NCI-H1048 (cell line): Measurements from ENCODE around the gene PPP1R16B.
"Not testable (repeated sequence)": the region's sequence is repeated elsewhere in the genome, so short reads cannot be mapped to it uniquely, and the experiment has no call there.

Source experiments
- DNase-seq: peaks from one replicate; lab custom pipeline; 2025; lab: John Stamatoyannopoulos, UW

The PPP1R16B gene

DNA sequence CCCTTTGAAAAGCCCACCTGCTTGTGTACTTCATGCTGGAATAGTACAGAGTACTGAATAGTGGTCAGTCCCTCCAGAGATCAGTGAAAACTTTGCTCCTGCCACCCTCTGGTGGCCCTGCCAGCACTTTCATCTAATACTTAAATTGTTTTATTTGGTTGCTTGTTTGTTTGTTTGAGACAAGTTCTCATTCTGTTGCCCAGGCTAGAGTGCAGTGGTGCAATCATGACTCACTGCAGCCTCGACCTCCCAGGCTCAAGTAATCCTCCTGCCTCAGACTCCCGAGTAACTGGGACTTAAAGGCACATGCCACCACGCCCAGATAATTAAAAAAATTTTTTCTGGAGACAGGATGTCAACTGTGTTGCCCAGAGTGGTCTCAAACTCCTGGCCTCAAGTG is 129.8 kb downstream of the PPP1R16B start:
- DNase-seq: no peak

DNA sequence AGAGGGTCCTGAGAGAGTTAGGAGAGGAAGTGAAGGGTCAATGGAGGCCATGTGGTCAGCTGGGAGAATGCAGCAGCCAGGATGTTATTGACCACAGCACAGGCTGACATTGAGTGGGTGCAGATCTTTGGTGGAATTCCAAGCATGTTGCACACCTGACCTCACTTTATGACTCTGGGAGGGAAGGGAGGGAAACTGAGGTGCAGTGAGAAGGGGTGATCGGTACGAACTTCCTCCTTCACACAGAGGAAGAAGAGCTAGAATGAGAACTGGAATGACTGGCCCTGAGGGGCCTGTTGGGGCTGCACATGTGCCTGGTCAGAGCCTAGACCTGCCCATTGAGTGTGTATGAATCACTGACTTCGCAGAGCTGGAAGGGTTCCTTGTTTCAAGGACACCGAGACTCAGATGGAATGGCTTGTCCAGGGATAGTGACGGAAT is 130.5 kb downstream of the PPP1R16B start:
- no peak for DNase-seq

DNA sequence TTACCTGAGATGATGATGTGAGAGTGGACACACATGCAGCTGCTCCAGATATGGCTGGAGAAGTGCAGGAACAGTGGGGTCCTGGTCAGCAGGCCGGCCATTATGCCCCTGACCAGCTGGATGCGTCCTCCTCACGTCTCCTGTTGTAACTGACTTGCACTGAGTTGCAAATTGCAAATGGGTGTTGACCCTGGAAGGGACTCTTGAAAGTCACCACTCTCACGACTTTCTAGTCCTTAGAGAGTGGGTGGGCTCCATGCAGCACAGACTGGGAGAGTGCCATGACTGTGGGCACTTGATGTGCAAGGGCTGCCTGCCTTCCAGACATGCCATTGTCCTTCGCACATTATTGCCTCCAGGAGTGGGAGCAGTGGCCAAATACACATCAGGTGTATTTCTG is 131.5 kb downstream of the PPP1R16B start:
- no peak for DNase-seq

DNA sequence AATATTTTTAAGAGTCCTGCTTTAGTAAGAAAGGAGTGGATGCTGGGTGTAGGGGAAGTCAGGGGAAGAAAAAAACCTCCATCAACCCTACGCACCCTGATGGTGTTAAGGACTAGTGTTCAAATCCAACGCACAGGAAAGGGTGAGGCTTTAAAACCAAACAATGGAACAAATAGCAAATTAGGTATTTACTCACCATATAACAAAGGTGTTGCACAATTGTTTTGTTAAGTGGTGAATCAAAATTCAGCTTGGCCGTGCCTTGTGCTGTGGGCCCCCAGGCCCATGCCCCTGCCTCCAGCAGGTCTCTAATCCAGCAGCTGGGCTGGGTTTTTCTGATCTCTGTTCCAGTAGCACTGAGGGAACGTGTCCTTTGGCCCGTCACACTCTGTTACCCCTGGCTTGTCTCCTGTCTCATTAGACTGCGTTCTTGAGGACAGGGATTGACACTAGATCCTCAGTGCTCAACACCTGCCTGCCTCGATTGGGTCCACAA is 132.5 kb downstream of the PPP1R16B start:
- DNase-seq: no peak

DNA sequence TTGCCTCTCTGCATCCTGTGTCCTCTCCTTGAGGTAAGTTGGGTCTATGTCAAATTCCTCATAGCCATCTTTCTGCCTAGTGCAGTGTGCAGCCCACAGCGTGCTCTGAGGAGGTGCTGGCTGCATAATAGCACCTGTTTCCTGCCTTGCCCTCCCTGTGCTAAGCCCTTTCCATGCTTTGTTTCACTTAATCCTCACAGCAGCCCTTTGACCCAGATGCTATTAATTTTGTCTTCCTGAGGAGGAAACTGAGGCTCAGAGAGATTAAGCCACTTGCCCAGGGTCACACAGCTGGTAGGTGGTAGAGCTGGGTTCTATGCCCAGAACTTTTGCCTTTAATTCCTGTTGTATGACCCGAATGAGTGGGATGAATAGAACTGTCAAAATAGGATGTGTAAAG is 134.2 kb downstream of the PPP1R16B start:
- no peak for DNase-seq

DNA sequence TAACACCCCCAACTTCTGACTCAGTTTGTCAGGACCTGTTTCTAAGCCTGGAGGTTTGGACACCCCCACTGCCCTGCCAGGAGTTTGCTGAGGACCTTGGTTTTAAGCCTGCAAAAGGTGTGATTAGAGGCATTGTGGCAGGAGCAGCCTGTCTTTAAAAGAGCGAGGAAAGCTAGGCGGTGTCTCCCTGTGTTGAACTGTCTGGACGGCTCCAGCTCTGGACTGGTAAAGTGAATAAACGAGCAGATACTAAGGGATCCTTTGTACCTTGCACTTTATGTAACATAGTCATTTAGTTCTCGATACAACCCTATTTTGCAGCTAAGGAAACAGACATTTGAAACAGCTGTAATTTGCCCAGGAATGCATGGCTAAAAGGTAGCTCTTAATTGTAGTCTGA is 135.1 kb downstream of the PPP1R16B start:
- DNase-seq: no peak

DNA sequence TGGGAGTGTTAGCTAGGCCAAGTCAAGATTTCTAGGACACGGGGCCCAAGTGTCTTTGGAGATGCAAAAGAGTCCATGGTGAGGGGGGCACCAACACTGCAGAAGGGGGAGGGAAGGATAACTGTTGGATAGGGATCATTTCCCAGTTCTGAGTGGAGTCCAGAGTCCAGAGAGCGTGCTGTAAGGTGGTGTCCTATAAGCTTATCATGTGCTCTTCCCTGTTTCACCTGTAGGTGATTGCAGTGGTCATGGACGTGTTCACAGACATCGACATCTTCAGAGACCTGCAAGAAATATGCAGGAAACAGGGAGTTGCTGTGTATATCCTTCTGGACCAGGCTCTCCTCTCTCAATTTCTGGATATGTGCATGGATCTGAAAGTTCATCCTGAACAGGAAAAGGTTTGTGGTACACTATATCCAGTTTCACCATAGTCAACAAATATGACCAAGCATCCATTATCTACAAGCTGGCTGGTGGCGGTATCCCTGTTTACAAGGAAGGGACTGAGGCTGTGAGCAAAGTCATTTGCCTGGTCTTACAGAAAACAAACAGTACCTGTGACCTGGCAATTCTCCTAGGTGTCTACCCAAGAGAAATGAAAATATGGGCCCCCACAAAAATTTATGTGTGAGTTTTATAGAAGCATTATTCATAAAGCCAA is 136.4 kb downstream of the PPP1R16B start:
- DNase-seq: no peak

DNA sequence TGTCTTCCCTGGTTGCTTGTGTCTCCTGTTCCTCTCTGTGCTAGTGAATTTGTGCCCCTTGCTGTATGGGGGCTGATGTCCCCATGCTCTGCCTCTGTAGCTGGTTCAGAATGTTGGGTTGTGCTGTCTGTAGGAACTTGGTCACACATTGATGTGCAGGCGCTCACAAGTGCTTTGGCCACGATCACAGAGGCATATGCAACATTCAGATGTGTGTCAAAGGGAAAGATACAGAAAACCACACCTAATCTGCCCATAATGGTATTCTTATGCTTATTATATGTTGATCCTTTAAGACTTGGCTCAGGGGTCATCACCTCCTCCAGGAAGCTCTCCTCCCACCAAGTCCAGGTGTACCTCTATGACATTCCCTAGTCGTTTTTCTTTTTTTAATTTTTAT is 139.5 kb downstream of the PPP1R16B start:
- DNase-seq: no peak

DNA sequence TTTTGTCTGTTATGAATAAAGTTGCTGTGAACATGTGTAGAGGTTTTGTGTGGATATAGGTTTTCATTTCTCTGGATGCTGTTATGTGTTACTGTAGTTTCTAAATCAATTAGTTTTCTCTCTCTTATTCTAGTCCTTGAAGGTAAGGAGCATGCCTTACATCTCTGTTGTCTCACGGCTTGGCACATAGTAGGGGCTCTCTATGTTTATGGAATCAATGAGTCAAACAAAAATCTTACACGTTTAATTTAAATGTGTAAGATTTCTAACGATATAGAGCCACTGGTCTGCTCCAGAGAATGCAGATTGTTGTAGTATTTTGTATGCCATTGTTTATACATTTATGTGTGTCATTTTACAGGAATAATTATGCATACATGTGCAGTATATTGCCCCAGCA is 141.3 kb downstream of the PPP1R16B start:
- DNase-seq: no peak

DNA sequence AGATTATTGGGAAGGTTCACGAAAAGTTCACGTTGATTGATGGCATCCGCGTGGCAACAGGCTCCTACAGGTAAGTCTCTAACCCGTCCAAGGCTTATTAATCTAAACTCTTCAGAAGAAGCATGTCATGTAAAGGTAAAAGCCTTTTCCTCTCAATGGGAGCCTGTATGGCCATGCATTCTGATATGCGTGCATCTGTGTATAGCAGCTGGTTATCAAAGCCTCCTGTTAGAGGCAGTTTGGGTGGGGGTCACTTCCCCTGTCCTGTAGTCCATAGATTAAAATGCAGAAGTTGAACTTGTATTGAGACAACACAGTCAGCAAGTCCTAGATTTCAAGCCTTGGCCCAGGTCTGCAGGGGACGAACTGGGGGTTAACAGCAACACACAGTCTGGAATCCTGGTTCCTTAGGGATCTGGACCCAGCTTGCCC is 142.4 kb downstream of the PPP1R16B start:
- DNase-seq: no peak

DNA sequence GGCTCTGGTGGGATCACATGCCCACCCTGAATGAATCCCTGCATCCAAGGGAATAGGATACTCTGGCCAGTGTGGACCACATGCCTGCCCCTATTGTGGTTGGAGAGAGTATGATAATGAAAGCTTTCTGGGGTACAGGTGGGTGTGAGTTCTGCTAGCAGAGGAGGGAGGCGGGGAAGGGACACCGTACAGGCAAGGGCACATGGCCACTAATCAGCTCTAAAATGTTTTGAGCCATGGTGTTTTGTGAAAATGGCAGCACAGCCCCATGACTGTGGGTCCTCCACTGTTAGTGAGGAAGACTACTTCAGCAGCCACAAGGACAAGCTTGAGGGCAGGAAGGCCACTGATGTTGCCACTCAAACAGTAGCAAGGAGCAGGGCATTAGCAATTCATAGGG is 144.8 kb downstream of the PPP1R16B start:
- no peak for DNase-seq

DNA sequence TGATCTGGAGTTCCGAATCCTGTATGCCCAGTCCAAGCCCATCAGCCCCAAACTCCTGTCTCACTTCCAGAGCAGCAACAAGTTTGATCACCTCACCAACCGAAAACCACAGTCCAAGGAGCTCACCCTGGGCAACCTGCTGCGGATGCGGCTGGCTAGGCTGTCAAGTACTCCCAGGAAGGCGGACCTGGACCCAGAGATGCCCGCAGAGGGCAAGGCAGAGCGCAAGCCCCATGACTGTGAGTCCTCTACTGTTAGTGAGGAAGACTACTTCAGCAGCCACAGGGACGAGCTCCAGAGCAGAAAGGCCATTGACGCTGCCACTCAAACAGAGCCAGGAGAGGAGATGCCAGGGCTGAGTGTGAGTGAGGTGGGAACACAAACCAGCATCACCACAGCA is 146.1 kb downstream of the PPP1R16B start:
- DNase-seq: no peak

DNA sequence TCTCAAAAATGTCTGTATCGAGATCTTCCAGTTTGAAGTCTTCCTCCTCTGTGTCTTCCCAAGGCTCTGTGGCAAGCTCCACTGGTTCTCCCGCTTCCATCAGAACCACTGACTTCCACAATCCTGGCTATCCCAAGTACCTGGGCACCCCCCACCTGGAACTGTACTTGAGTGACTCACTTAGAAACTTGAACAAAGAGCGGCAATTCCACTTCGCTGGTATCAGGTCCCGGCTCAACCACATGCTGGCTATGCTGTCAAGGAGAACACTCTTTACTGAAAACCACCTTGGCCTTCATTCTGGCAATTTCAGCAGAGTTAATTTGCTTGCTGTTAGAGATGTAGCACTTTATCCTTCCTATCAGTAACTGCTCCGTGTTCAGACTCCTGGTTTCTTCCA is 146.7 kb downstream of the PPP1R16B start:
- DNase-seq: no peak

DNA sequence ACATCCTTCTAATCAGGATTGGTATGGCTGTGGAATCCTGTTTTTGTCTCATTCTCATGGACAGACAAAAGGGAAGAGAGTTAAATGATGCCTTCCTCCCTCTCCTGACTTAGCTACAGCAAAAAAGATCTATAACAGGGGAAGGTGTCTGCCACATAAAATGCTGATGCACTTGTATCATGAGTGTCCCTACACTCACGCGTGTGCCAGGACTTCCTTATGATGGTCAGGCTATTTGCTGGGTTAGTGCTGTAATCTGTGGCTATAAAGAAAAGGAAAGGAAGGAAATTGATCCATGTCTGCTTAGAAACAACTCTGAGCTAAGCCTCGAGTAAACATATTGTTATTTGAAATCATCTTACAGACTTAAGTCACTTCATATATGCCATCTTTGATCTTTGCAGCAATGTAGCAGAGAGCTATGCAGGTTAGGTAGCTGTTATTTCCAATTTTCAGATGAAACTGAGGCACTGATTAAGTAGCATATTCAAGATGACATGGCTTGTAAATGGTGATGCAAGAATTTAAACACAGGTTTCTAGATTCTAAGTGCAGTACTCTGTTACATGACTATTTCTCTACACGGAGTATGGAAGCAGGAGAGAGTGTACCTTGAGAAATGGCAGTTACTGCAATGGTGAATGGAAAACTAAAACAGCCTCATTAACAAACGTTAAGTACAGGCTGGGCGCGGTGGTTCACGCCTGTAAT is 148.3 kb downstream of the PPP1R16B start:
- DNase-seq: no peak

DNA sequence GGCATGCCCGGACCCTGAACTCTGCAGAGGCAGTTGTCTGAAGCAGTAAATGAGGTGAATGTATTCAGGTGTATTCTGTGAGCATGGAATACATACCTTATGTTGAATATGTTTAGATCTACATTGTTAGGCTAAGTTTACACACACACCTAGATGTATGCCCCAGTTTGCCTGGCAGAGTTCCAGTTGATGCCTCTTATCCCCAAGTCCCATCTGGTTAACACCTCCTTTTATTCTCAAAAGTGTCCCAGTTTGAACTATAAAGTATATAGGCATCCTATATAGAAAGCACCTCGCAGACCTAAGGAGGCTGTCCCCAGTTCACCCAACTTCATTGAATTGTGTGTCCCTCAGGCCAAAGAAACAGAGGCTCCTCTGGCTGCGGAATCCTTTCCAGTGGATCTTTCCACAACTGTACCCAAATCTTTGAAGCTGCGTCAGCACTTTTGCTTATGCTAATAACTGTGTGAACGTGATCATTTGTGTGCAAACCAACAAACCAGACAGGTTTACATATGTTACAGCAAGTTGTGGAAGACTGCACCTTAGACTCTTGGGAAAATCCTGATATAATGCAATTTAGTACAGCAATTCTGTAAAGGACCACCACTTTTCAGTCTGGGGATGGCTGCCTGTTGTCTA is 151.9 kb downstream of the PPP1R16B start:
- no peak for DNase-seq

DNA sequence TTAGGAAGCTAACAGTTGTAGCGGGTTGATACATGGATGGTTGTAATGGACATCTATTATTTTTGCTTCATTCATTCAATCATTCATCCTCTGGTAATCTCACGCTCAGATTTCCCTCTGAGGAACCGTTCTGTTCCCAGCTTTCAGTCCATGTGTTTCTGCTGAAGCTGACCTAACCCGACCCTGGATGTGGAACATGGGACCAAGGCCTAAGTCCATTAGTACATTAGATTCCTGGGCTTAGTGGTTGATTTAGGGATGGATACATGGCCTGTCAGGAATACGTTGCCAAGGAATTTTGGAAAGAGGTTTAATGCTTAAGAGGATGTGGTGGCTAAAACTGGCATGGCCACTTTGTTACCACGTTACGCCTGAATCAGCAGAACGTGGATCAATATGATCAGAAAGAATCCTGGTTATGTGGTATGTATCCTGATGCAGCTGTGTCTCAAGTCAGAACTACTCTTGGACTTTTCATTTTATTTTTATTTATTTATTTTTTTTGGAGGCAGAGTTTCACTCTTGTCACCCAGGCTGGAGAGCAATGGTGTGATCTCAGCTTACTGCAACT is 152.5 kb downstream of the PPP1R16B start:
- no peak for DNase-seq

DNA sequence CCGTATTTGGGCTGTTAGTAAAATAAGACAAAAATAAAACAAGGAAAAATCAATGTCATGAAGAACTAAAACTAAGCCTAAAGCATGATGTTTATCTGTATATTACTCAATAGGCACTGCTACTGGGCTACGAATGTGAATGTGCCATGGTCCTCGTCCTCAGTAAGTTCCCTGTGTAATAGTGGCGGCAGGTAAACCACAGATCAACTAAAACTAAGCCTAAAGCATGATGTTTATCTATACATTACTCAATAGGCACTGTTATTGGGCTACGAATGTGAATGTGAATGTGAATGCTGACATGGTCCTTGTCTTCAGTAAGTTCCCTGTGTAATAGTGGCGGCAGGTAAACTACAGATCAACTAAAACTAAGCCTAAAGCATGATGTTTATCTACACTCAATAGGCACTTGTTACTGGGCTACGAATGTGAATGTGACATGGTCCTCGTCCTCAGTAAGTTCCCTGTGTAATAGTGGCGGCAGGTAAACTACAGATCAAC is 154.7 kb downstream of the PPP1R16B start:
- DNase-seq: not testable (repeated sequence)

DNA sequence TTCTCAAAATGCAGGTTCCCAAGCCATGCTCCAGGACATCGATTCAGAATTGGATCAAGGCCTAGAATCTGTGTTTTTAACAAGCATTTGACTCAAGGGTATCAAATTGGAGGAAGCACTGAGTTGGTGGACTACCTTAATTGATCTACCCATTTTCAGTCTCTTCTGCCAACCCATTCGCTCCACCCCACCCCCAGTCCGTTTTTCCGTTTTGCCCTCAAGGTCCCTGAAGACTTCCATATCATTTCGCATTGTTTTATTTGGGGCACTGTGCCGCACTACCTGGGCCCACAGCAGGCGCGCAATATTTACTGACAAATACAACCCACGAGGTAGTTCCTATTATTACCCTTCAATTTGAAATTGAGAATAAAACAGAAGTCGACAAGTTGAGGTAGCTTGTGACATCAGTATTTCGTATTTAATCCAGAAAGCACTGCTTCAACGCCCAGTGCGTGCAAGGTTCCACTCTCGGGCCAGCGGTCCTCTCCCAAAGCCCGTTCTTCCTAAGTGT is 156.1 kb downstream of the PPP1R16B start:
- no peak for DNase-seq

DNA sequence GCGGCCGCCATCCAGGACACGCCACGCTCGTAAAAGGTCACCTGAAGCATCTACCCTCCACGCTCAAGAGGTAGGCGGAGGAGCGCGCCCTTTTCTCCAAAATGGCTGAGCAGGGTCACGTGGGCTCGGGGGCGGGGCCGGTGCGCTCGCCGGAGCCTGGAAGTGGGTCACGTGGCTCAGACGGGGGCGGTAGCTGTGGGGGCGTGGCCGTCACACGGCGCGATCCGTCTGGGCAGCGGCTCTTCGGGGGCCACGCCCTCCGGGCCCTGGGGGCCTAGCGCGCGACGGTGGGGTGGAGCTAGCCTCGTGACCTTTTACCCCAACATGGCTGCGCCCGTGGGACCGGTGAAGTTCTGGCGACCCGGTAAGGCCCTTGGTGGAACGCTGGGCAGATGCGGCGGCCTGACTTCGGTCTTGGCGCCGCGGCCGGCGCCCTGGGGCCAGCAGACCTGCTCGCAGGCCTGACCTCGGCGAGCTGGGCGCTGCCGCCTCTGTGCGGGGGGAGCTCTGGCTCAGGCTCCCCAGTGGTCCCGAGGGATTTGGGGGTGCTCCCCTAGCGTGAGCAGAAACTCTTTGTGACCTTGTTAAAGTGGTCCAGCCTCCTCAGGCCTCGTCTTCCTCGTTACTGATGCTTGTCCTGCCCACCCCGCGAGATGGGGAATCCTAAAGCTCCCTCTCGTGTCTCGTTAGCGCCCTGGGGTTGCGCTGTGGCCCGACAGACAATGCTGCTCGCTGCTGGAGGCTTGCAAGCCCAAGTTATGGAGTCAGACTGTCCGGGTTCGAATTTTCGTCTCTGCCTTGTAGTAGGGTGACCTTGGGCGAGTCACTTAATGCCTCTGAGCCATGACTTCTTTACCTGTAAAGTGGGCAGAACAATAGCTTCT is 156.8 kb downstream of the PPP1R16B start, which contains the start of gene DHX35:
TSS of gene DHX35 (plus strand) at position 301 of the 884 bp plus-strand sequence. CDS start at position 325, 24 bp downstream.
- DNase-seq: peak; percentile 90

DNA sequence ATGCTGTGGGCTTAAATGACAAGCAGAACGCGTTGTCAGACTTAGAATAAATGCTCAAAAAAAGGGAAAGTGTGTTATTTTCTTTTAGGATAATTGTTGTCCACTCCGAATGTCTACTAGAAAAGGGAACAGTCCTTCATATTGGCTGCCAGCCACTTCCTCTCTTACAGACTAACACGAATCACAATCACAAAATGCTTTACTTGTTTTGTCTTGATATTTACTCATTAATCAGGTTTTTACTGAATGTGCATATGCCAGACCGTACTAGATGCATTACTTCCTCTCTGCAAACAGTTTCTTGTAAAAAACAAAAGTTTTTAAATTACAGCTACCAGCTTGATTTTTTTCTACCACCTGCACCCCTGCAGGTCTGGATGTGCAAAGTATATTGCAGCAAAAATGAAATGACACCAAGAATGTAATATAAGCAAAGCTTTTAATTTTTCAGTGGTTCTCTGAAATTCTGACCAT is 157.5 kb downstream of the PPP1R16B start:
- DNase-seq: no peak

DNA sequence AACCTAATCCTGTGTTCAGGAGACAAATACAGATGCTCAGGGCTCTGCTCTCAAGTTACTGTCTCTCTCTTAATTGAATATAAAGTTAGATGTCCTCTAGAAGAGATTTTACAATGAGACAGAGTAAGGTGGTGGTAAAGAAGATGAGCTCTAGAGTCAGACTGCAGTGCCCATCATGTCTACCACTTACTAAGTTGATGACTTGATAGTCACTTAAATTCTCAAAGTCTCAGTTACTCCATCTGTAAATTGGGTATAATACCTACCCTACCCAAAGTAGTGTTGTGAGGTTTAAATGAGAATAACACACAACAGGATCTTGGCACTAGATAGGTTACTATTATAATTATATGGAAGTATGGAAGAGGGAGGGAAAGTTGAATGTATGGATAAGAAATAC is 158.2 kb downstream of the PPP1R16B start:
- DNase-seq: no peak
